ENCODE results near the gene CLDN4. TPM values are rescaled to one million over a fixed set of nuclear protein-coding genes. Genes with fewer than 3 reads are reported as not detected.
"Not testable (repeated sequence)": the region's sequence is repeated elsewhere in the genome, so short reads cannot be mapped to it uniquely, and the experiment has no call there.

Gene CLDN4
- total RNA-seq, 1 donor from 2014 or later, result under 0.01 TPM

DNA sequence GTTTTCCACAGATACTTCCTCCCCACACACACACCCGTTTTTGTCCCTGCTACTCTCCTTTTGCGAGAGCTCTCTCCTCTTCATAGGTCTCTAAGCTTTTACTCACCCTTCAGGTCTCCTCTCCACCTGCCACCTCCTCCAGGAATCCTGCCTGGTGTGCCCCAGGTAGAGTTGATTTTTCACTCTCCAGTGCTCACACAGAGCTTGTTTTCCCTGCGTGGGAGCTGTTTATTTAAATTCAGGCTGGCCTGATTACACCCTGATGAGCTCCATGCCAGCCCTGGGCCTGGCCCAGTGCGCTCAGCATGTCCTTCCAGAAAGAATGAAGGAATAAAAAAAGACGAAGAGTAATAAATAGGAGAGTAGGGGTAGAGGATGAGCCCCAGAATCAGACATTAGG is 7.5 kb upstream of the CLDN4 start:
- no peak for DNase-seq (ENCODE audit: low read depth in 2 of 2)

DNA sequence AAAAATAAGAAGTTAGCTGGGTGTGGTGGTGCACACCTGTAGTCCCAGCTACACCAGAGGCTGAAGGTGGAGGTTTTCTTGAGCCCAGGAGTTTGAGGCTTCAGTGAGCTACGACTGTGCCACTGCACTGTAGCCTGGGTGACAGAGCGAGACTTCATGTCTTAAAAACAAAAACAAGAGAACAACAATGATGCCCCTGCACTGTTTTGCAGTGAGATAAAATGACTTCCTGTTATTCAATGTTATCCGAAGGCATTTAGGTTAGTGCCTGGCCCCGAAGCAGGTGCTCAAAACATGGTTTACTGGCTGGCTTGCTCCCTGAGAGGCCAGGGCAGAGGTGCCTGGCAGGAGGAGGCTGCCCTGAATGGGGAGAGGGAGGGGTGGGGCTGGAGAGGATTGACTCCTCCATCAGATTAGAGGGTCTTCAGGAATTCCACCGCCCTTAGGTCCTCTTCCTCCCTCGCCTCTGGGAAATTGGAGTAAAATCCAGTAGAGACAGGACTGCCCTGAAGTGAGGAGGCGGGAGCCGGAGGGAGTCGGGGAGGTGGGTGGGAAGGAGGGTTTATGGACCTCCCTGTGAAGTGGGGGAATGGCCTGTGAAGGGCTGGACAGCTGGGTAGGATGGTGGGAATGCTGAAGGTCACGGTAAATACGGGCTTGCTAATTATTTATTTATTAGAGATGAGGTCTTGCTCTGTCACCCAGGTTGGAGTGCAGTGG is 6.8 kb upstream of the CLDN4 start:
- no peak for DNase-seq (ENCODE audit: low read depth in 2 of 2)

DNA sequence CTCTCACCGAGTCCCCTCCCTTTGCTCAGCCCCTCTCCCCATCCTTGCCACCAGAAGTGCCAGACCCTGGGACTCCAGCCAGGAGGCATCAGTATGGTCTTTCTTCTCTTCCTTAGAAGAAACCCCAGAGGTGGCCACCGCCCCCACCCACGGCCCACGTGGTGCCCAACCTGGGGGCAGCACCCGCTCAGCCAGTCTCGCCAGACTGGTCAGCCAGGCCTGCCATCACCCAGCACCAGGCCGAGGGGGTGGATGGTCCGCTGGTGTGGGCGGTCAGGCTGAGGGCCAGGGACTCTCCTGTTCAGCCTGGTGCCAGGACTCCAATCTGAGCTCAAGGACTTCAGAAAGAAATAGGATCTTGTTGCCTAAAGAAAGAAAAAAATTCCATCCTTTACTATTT is 5.8 kb upstream of the CLDN4 start:
- DNase-seq (ENCODE audit: low read depth in 2 of 2), result no peak

DNA sequence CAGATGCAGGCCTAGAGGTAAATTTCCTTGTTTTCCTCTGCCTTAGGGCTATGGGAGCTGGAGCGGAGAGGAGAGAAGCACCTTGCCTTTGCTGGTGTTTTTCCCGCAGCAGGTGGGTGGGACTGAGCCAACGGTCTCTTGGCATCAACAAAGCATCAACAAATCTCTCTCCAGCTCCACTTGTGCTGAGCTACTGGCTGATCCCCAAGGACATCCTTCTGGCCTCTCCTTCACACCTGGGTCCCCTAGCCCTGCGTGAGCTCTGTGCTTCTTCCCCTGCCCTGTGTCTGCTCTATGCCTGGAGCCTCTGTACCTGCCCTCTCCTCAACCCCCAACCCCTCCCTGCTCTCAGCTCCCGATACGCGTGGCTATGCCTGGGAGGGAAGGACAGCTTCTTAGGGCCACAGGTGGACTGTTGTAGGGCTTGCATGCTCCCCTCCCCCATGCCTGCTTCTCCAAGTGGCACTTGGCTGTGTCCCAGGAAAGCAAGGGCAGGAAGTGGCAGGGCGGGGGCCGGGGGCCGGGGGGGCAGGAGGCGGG is 3.2 kb upstream of the CLDN4 start:
- peak in 1 of 2 donors; percentile 36 for DNase-seq (ENCODE audit: low read depth in 2 of 2)

DNA sequence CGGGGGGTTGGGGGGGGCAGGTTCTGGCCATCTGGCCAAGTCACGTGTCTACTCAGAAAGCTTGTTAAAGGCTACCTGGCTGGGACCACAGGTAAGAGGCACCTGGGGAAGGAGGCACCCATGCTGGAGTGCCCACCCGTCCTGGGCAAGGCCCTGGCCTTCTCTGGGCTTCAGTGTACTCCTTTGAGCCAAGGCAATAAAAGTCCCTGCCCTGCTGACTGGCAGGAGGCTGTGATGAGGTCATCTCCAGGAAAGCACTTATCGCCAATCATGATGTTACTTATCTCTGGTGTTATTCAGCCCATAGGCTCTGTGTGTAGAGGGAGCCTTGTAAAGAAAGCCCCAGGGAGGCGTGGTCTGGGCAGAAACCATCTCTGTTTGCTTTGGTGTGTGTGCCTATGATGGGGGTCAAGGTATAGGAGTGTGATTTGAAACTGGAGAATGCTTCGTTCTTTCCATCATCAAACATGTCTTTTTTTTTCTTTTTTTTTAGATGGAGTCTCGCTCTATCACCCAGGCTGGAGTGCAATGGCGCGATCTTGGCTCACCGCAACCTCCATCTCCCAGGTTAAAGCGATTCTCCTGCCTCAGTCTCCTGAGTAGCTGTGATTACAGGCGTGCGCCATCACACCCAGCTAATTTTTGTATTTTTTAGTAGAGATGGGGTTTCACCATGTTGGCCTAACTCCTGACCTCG is 2.5 kb upstream of the CLDN4 start:
- peak in 1 of 2 donors; percentile 70 for DNase-seq (ENCODE audit: low read depth in 2 of 2)

DNA sequence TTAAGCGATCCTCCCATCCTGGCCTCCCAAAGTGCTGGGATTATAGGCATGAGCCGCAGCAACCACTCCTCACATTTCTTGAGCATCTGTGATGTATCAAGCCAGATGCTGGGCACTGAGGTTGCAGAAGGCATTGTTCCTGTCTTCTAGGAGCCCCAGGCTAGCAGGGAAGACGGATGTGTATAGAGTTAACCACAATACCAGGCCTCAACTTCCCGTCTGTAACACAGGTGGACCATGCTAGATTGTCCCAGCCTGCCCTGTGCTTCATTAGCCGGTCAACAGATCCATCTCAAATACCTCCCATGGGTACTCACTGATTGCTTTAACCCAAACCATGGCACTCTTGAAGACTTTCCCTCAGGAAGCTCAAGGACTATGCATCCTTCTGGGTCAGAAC is 1.8 kb upstream of the CLDN4 start:
- DNase-seq (ENCODE audit: low read depth in 2 of 2), result no peak

DNA sequence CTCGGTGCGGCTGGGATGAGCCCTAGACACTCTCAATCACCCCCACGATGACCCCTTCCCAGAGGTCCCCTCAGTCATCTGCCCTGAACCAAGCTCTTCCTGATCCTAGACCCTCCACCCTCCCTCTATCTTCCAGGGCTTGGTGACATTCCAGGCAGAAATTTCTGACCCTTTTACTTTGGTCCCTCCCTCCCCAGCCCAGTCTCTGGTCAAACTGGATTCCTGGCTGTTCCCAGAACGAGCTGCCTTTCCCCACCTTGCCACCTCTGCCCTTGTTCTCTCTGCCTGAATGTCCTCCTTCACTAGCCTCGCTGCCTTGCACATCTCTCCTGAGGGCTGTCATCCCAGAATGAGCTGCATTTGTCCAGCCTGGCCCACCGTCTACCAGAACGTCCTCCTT is 1.3 kb upstream of the CLDN4 start:
- no peak for DNase-seq (ENCODE audit: low read depth in 2 of 2)

DNA sequence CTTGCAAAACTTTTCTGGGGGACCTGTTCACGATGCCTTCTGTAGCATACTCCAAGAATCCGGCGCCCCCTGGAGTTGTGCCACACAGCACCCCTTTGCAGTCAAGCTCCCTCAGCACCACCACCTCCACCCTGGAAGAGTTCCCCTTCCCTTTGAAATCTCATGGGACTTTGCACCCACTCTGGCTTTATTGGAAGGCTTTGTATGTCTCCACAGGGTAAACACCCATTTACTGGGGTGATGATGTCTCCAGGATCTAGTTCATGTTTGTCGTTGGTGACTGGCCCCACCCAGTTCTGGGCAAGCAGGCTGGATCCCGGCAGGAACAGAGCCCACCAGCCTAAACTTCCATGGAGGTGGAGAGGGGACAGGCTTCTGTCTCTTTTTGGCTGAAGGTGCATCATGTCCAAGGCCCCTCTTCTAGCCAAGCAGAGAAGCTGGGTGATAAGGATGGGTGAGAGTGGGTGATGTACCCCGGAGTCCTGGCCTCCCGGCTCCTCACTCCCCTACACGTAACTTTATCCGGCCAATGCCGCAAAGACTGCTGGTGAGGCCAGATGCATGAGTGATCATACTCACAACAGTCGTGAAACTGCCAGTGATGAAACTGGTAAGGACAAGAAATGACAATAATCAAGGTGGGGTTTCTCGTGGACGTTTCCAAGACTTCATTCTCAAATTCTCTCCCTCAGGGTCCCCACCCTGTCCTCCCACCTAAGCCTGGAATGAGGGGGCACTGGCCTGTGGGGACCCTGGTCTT is 695 bp upstream of the CLDN4 start:
- no peak for DNase-seq (ENCODE audit: low read depth in 2 of 2)

DNA sequence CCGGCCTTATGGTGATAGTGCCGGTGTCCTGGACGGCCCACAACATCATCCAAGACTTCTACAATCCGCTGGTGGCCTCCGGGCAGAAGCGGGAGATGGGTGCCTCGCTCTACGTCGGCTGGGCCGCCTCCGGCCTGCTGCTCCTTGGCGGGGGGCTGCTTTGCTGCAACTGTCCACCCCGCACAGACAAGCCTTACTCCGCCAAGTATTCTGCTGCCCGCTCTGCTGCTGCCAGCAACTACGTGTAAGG is 713 bp downstream of the CLDN4 start:
- DNase-seq (ENCODE audit: low read depth in 2 of 2), result no peak

DNA sequence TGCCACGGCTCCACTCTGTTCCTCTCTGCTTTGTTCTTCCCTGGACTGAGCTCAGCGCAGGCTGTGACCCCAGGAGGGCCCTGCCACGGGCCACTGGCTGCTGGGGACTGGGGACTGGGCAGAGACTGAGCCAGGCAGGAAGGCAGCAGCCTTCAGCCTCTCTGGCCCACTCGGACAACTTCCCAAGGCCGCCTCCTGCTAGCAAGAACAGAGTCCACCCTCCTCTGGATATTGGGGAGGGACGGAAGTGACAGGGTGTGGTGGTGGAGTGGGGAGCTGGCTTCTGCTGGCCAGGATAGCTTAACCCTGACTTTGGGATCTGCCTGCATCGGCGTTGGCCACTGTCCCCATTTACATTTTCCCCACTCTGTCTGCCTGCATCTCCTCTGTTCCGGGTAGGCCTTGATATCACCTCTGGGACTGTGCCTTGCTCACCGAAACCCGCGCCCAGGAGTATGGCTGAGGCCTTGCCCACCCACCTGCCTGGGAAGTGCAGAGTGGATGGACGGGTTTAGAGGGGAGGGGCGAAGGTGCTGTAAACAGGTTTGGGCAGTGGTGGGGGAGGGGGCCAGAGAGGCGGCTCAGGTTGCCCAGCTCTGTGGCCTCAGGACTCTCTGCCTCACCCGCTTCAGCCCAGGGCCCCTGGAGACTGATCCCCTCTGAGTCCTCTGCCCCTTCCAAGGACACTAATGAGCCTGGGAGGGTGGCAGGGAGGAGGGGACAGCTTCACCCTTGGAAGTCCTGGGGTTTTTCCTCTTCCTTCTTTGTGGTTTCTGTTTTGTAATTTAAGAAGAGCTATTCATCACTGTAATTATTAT is 1.2 kb downstream of the CLDN4 start:
- no peak for DNase-seq (ENCODE audit: low read depth in 2 of 2)

DNA sequence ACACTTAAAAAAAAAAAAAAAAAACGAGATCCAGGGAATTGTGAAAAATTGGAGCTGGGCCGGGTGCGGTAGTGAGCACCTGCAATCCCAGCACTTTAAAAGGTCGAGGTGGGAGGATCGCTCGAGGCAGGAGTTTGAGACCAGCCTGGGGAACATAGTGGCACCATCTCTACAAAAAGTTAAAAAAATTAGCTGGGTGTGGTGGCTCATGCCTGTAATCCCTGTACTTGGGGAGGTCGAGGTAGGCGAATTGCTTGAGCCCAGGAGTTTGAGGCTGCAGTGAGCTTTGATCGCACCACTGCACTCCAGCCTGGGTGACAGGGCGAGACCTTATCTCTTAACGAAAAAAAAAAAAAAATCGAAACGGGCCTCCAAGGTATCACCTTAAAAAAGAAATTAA is 2.0 kb downstream of the CLDN4 start:
- no peak for DNase-seq (ENCODE audit: low read depth in 2 of 2)

DNA sequence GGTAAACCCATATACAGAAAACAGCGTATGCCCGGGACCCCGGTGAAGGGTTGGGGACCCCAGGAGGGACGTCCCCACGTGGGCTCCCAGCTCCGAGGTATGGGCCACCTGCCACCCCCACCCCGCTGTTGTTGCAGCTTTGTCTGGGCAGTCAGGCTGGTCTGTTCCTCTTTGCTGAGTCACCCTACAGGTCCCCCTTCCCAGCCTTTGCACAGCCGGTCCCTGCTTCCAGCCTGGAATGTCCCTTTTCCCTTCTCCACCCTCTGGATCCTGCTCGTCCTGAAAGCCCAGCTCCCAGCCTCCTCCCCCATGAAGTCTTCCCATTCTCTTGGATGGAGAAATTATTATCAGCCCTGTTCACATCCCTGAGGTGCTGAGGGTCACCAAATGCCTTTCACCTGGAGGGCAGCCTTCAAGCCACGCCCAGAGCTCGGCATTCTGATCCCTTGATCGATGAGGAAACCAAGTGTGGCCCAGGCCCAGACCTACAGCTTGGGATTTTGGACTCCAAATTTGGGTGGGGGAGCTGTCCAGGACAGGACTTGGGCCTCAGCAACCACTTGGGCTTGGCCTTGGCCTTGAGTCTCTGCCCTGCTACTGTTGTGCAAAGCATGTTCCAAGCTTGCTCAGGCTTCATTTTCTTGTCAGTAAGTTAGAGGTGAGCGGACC is 2.6 kb downstream of the CLDN4 start:
- DNase-seq (ENCODE audit: low read depth in 2 of 2), result no peak

DNA sequence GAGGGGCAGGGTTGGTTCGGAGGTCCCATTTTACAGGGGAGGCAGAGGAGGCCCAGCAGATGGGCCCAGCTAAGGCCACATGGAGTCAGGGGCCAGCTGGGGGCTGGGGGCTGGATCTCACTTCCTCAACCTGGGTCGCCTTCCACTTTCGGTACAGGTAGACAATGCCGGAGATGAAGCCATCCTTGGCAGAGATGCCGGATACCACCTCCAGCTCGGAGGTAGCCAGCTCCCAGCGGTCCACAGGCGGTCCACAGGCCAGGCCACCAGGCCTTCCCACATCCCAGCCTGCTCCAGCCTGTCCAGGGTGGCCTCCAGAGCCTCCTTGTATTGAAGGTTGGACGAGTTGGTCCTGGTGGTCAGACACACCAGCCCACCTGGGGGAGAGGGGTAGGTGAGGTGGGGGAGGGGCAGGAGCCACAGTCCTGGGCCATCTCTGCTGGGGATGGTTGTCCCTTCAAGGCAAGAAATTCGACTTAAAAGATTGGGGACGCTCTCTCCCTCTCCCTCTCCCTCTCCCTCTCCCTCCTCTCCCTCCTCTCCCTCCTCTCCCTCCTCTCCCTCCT is 3.9 kb downstream of the CLDN4 start:
- no peak for DNase-seq (ENCODE audit: low read depth in 2 of 2)

DNA sequence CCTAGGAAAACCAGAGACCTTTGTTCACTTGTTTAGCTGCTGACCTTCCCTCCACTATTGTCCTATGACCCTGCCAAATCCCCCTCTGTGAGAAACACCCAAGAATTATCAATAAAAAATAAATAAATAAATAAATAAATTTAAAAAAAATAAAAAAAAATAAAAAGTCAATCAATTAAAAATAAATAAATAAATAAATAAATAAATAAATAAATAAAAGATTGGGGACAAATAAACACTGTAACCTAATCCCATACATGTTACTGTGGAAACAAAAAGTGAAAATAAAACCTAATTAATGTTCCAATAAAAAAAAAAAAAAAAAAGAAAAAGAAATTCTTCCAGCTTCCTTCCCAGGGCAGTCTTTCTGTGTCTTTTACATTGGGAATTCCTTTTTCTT is 6.4 kb downstream of the CLDN4 start:
- DNase-seq (ENCODE audit: low read depth in 2 of 2), result not testable (repeated sequence)

DNA sequence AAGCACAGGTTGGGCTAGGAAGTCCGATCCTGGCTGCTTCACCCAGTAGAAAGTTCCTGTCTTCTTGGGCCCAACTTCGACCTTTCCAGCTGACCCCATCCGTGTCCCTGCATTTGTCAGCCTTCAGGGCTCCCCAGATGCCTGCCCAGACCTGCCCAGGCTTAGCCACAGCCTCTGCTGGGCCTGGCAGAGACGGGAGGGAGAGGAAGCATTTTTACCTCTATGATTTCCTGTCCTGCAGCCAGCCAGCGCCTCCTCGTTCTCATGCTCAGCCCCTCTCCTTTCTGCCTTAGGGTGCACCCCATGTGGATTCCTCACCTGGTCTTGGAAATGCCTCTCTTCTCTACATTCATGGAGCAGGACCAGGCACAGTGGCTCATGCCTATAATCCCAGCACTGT is 7.8 kb downstream of the CLDN4 start:
- no peak for DNase-seq (ENCODE audit: low read depth in 2 of 2)

DNA sequence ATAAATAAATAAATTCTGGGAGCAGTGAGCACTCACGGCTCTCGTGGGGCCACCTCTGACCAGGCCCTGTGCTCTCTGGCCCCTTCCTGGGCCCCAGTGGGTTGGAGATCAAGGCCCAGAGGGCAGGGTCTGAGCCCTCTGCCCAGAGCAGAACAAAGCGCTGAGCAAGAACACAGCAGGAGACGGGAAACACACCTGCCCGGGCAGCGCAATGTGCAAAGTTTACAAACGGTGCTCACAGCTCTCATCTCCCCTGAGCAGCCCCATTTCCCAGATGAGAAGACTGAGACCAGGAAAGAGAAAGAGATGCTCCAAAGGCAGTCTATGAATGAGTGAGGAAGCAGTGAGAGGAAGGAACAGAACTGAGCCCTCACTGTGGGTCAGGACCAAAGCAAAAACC is 8.5 kb downstream of the CLDN4 start:
- DNase-seq (ENCODE audit: low read depth in 2 of 2), result no peak

DNA sequence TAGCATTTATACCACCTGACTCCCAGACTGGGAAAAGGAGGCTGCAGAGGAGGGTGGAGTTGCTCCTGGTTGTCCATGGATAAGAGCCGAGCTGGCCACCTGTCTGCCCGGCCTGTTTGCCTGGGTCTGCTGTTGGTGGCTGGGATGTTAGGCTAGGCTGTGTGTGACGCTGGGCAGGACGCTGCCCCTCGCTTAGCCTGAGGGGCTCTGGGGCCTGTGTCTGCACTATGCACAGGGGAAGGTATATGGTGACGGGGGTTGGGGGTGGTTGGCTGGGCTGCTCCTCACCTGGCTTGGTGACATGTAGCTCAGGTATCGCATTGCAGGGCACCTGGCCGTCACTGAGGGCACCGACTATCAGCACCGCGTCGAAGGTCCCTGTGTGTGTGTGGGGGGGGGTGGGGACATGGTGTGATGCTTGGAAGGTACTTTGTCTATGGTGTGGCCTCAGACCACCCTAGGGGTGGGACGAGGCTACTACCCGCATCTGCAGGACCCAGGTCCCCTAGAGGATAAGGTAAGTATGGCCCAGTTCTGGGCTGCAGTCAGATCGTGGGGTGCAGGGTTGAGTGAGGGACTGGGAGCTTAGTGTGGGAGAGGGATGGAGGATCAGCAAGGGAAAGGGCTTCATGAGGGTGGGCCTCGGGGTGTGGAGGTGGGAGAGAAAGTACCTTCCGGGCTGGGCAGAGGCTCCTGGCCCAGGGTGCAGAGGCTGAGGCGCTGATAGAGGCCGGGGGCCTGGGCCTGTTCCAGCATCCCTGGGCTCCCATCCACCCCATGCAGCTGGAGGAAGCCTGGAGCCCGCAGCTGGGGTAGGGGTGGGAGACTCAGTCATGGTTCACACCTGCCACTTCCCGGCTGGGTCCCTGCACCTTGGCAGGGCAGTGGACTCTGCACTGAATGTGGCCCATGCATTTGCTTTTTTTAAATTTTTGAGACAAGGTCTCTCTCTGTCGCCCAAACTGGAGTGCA is 9.2 kb downstream of the CLDN4 start:
- DNase-seq (ENCODE audit: low read depth in 2 of 2), result no peak

DNA sequence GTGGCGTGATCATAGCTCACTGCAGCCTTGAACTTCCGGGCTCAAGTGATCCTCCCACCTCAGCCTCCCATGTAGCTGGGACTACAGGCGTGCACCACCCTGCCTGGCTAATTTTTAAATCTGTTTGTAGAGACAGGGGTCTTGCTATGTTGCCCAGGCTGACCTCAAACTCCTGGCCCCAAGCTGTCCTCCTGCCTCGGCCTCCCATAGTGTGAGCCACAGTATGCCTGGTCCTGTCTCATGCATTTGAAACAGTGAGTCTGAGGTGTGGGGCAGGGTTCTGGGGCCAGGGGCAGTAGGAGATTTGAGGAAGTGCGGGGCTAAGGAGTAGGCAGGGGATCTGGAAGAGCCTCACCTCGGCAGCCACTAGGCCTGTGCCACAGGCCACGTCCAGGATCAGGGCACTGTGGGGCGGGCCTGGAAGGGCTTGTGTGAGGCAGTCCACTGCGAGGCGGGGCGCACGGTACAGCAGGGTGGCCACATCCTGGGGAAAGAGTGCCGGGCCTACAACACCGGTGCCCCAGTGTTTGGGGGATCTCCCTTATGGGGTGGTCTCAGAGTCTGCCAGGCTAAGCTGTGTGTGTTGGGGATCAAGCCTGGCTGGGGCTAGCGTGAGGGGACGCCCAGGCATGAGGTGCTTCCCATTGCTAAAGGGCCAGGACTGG is 10.1 kb downstream of the CLDN4 start:
- no peak for DNase-seq (ENCODE audit: low read depth in 2 of 2)

DNA sequence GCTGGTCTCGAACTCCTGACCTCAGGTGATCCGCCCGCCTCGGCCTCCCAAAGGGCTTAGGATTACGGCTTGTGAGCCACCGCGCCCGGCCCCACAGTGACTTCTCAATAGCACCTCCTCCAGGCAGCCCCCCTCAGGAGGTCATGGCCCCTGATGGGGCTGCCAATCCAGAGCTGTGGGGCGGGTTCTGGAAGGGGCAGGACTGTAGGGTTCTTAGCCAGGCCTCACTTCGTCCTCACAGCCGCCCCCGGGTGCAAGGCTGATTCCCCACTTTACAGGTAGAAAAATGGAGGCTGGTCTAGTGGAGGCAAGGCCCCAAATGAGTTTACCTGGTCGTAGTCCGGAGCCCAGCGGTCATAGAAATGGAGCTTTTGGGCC is 10.9 kb downstream of the CLDN4 start:
- DNase-seq (ENCODE audit: low read depth in 2 of 2), result no peak

Data from dermis microvascular lymphatic vessel endothelial cell (primary cell).